Stimulated activated naive B cell treated with anti-CD40 and anti-IgM and Interleukin-4, amounts not matched to agents 10 μg/mL and 1 μg/mL and 100 μg/mL, for 72 hours (primary cell): ENCODE results near the gene ZNF532.

Source experiments
- ATAC-seq, 2 donors: fragments of 150-1000 bp; cut with Tn5 transposase; replicated peaks; 2 replicates each; pipeline ENCODE4 v1.10.0; 2021; ENCODE audit warnings: moderate library complexity in 1 of 2
- DNase-seq: peaks from one replicate; pipeline ENCODE4 v3.0.0; 2021
- H3K27ac Mint-ChIP-seq: one replicate; pipeline ENCODE4 v1.8.0; 2022; ENCODE audit warnings: mild to moderate bottlenecking, mixed read lengths
- H3K27me3 Mint-ChIP-seq, 2 donors: one replicate each; pipeline ENCODE4 v1.8.0; 2022; ENCODE audit warnings: mixed read lengths in 2 of 2
- H3K36me3 Mint-ChIP-seq, 2 donors: one replicate each; pipeline ENCODE4 v1.8.0; 2022; ENCODE audit warnings: mixed read lengths in 2 of 2, mild to moderate bottlenecking in 1 of 2
- H3K4me1 Mint-ChIP-seq, 2 donors: one replicate each; pipeline ENCODE4 v1.8.0; 2022; ENCODE audit warnings: mixed read lengths in 2 of 2, mild to moderate bottlenecking in 1 of 2
- H3K4me3 Mint-ChIP-seq, 2 donors: one replicate each; pipeline ENCODE4 v1.8.0; 2022; ENCODE audit warnings: mild to moderate bottlenecking in 2 of 2, mixed read lengths in 2 of 2, moderate library complexity in 1 of 2
- H3K9me3 Mint-ChIP-seq, 2 donors: one replicate each; pipeline ENCODE4 v1.8.0; 2022; ENCODE audit warnings: mixed read lengths in 2 of 2, mild to moderate bottlenecking in 1 of 2

Gene ZNF532

GRCh38 chr18:58965291-58966004, 100.8 kb downstream of the ZNF532 start:
- Mint-ChIP-seq H3K4me3 (peak overlapping the region; percentile 70 to 73), H3K27ac (peak overlapping the region; percentile 96), H3K4me1 (peaks cover 60 to 89% of the 10 kb centered on the region in 2 donors), H3K9me3 (peaks cover 8% of the 10 kb centered on the region in 2 donors), H3K36me3 (peaks cover 22 to 49% of the 10 kb centered on the region in 2 donors), H3K27me3 (no peaks in the 10 kb centered on the region)
- ATAC-seq, result peak; percentile 49 to 67
- no peak for DNase-seq

- Mint-ChIP-seq H3K9me3 (peaks cover 8% of the 10 kb centered on the region in 2 donors), H3K27me3 (no peaks in the 10 kb centered on the region), H3K4me1 (peaks cover 63 to 88% of the 10 kb centered on the region in 2 donors), H3K36me3 (peaks cover 22 to 52% of the 10 kb centered on the region in 2 donors), H3K27ac (peak overlapping the region; percentile 97), H3K4me3 (peak overlapping the region; percentile 70 to 73)
- ATAC-seq (peak; percentile 56 to 63), DNase-seq (no peak)
Measured at GRCh38 chr18:58966005-58966677, 101.5 kb downstream of the ZNF532 start.

GRCh38 chr18:58966704-58967103, 102.0 kb downstream of the ZNF532 start:
- peaks cover 60 to 88% of the 10 kb centered on the region in 2 donors for H3K4me1 Mint-ChIP-seq
- peak overlapping the region; percentile 48 to 61 for H3K4me3 Mint-ChIP-seq
- H3K9me3 Mint-ChIP-seq, result peaks cover 4% of the 10 kb centered on the region in 2 donors
- no peaks in the 10 kb centered on the region for H3K27me3 Mint-ChIP-seq
- peaks cover 22 to 52% of the 10 kb centered on the region in 2 donors for H3K36me3 Mint-ChIP-seq
- H3K27ac Mint-ChIP-seq, result peak overlapping the region; percentile 97
- DNase-seq (no peak), ATAC-seq (peak; percentile 22 to 31)

DNA sequence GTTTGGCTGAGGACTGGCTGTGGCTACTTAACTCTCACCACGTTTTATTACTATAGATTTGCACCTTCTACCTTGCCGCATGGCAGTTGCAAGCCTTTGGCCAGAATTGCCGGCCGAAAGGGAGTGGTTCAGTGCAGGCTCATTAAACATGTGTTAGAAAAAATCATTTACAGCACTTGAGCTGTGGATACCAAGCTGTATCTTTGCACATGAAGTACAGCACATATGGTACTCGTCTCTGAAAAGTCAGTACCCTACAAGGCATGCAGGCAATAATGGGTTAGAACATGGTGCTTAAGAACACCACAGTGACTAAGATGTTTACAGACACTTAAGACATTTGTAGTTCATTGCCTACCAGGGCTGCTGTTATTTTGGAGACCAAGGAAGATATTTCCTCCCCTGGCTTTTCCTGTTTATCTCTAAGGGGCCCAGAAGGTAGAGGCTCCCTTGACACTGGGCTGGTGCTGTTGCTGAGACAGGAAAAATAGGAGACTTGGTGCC, 103.1 kb downstream of the ZNF532 start:
- Mint-ChIP-seq H3K4me1 (peaks cover 61 to 90% of the 10 kb centered on the region in 2 donors), H3K9me3 (peaks cover 4 to 5% of the 10 kb centered on the region in 2 donors), H3K27ac (peak overlapping the region; percentile 97), H3K27me3 (no peaks in the 10 kb centered on the region), H3K36me3 (peaks cover 25 to 53% of the 10 kb centered on the region in 2 donors), H3K4me3 (peak overlapping the region in 1 of 2 donors; percentile 50)
- ATAC-seq, result no peak
- no peak for DNase-seq

GRCh38 chr18:58970943-58971790, 106.5 kb downstream of the ZNF532 start:
- ATAC-seq (peak; percentile 62 to 64), DNase-seq (no peak)

DNA sequence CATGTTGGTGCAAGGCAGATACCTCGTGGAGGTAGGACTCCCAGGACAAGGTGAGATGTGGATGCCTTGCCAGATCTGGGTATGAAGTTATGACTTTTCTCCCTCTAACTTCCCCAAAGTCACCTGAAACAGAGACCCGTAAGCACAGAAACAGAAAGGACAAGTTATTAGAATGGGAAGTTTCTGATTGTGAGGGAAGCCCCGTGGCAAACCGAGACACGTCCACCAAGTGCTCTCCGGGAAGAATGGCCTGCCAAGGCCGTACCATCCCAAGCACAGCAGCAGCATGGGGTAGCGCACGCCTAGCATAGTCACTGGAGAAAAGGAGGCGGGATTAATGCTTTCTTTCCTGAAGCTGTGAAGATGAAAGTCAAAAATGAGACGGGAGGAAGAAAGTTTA, 110.6 kb downstream of the ZNF532 start:
- H3K36me3 Mint-ChIP-seq, result peaks cover 34 to 64% of the 10 kb centered on the region in 2 donors
- no peaks in the 10 kb centered on the region for H3K27me3 Mint-ChIP-seq
- H3K4me3 Mint-ChIP-seq, result peak overlapping the region; percentile 83 to 84
- peak; percentile 43 to 51 for ATAC-seq
- DNase-seq, result no peak
- peaks cover 2 to 3% of the 10 kb centered on the region in 2 donors for H3K9me3 Mint-ChIP-seq
- peak overlapping the region; percentile 96 for H3K27ac Mint-ChIP-seq
- peaks cover 40 to 62% of the 10 kb centered on the region in 2 donors for H3K4me1 Mint-ChIP-seq

More at GRCh38 chr18:58970943-58971790, 106.5 kb downstream of the ZNF532 start:
- peak overlapping the region; percentile 91 for H3K27ac Mint-ChIP-seq
- H3K4me1 Mint-ChIP-seq, result peaks cover 54 to 87% of the 10 kb centered on the region in 2 donors
- no peaks in the 10 kb centered on the region for H3K27me3 Mint-ChIP-seq
- peak overlapping the region in 1 of 2 donors; percentile 39 for H3K4me3 Mint-ChIP-seq
- H3K36me3 Mint-ChIP-seq, result peaks cover 35 to 59% of the 10 kb centered on the region in 2 donors
- peaks cover 4 to 8% of the 10 kb centered on the region in 2 donors for H3K9me3 Mint-ChIP-seq

GRCh38 chr18:58975781-58976180, 111.1 kb downstream of the ZNF532 start:
- ATAC-seq (no peak), DNase-seq (no peak)
- peaks cover 38 to 65% of the 10 kb centered on the region in 2 donors for H3K4me1 Mint-ChIP-seq
- H3K9me3 Mint-ChIP-seq, result peaks cover 2 to 3% of the 10 kb centered on the region in 2 donors
- no peaks in the 10 kb centered on the region for H3K27me3 Mint-ChIP-seq
- H3K27ac Mint-ChIP-seq, result peak overlapping the region; percentile 96
- H3K36me3 Mint-ChIP-seq, result peaks cover 37 to 64% of the 10 kb centered on the region in 2 donors
- peak overlapping the region; percentile 83 to 84 for H3K4me3 Mint-ChIP-seq

DNA sequence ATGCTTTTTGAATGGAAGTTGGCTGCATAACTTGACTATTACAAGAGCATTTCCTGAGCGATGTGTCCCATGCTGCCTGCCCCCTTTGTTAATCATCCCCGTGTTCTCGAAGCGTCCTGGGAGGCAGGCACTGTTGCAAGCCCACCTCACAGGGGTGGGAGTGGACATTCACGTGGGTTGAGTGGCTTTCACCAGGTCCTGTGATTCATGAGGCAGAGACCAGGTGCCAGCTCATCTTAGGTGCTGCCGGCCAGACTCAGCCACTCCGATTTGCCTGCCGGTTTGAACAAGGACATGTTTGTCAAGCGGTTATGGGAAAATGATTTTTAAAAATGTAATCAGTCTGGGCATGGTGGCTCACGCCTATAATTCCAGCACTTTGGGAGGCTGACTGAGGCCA, 112.5 kb downstream of the ZNF532 start:
- Mint-ChIP-seq H3K27me3 (no peaks in the 10 kb centered on the region), H3K36me3 (peaks cover 39 to 66% of the 10 kb centered on the region in 2 donors), H3K9me3 (peaks cover 2 to 3% of the 10 kb centered on the region in 2 donors), H3K4me3 (no peak overlapping the region), H3K27ac (no peak overlapping the region), H3K4me1 (peaks cover 35 to 61% of the 10 kb centered on the region in 2 donors)
- ATAC-seq, result no peak
- no peak for DNase-seq

DNA sequence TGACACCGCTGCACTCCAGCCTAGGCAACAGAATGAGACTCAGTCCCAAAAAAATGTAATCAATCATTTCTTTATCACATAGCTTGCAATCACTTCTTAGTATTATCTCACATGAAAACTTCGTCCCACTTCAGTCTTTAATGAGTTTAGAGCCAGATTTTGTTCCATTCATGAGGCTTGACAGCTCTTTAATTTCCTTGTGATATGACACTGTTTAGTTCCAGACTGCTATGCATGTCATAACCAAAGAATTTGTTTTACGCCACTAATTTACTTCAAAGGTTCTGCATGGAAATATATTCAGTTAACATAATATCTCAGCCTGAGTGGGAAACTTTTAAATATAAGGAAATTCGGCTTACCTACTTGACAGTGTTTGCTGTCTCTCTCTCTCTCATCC, 113.1 kb downstream of the ZNF532 start:
- DNase-seq (no peak), ATAC-seq (no peak)
- no peak overlapping the region for H3K4me3 Mint-ChIP-seq
- no peaks in the 10 kb centered on the region for H3K27me3 Mint-ChIP-seq
- H3K9me3 Mint-ChIP-seq, result peaks cover 0 to 3% of the 10 kb centered on the region in 2 donors
- no peak overlapping the region for H3K27ac Mint-ChIP-seq
- peaks cover 32 to 56% of the 10 kb centered on the region in 2 donors for H3K4me1 Mint-ChIP-seq
- H3K36me3 Mint-ChIP-seq, result peaks cover 40 to 67% of the 10 kb centered on the region in 2 donors

DNA sequence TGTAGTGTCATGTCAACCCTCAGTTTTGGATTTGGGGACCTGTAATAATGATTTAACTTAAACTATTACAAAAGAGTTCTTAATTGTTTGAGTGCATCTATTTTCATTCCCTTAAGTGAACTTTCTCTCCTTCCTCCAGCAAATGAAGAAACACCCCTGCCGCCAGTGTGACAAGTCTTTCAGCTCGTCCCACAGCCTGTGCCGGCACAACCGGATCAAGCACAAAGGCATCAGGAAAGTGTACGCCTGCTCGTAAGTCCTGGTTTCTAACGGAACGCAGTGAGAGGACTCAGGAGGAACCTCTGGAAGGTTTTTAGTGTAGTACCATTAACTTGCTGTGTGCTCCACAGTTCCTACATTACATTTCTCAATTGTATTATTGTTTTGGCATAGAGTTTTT, 114.2 kb downstream of the ZNF532 start:
- peaks cover 44 to 71% of the 10 kb centered on the region in 2 donors for H3K36me3 Mint-ChIP-seq
- DNase-seq (no peak), ATAC-seq (no peak)
- no peaks in the 10 kb centered on the region for H3K9me3 Mint-ChIP-seq
- H3K27ac Mint-ChIP-seq, result no peak overlapping the region
- peaks cover 28 to 48% of the 10 kb centered on the region in 2 donors for H3K4me1 Mint-ChIP-seq
- H3K4me3 Mint-ChIP-seq, result no peak overlapping the region
- no peaks in the 10 kb centered on the region for H3K27me3 Mint-ChIP-seq

DNA sequence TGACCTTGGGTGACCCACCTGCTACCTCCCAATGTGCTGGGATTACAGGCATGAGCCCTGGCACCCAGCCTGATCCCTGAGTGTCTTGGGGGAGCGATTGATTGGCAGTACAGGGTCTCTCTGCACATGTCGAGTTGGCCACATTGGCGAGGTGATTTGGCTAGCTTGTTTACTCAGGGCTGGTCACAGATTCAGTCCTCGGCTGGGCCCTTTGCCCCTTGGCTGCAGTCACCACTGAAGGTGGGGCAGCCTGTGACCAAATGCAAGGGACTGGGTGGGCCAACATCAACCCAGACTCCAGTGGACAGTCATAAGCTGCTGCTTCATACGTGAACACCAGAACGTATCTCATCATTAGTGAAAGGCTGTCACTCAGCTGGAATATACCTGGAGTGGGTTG, 114.9 kb downstream of the ZNF532 start:
- ATAC-seq (no peak), DNase-seq (no peak)
- Mint-ChIP-seq H3K27me3 (no peaks in the 10 kb centered on the region), H3K27ac (peak overlapping the region; percentile 74), H3K4me1 (peaks cover 24 to 41% of the 10 kb centered on the region in 2 donors), H3K9me3 (no peaks in the 10 kb centered on the region), H3K36me3 (peaks cover 42 to 68% of the 10 kb centered on the region in 2 donors), H3K4me3 (peak overlapping the region; percentile 3 to 8)

GRCh38 chr18:58980991-58981390, 116.3 kb downstream of the ZNF532 start:
- Mint-ChIP-seq H3K4me1 (peaks cover 16 to 28% of the 10 kb centered on the region in 2 donors), H3K9me3 (no peaks in the 10 kb centered on the region), H3K36me3 (peaks cover 37 to 61% of the 10 kb centered on the region in 2 donors), H3K27ac (peak overlapping the region; percentile 82), H3K4me3 (no peak overlapping the region), H3K27me3 (no peaks in the 10 kb centered on the region)
- peak; percentile 84 to 93 for ATAC-seq
- DNase-seq, result no peak

GRCh38 chr18:58983260-58984155, 118.8 kb downstream of the ZNF532 start:
- peak overlapping the region; percentile 66 for H3K27ac Mint-ChIP-seq
- H3K4me3 Mint-ChIP-seq, result no peak overlapping the region
- H3K27me3 Mint-ChIP-seq, result no peaks in the 10 kb centered on the region
- DNase-seq, result no peak
- peaks cover 50 to 65% of the 10 kb centered on the region in 2 donors for H3K36me3 Mint-ChIP-seq
- peaks cover 9 to 10% of the 10 kb centered on the region in 2 donors for H3K9me3 Mint-ChIP-seq
- peaks cover 19 to 36% of the 10 kb centered on the region in 2 donors for H3K4me1 Mint-ChIP-seq
- ATAC-seq, result no peak
